HL-60/S4 treated with retinoic acid at 250 ng/mL for 4 days and 3 days (cell line): Measurements from ENCODE around the gene TAS1R3.
"Not testable (repeated sequence)": the region's sequence is repeated elsewhere in the genome, so short reads cannot be mapped to it uniquely, and the experiment has no call there.

Experiments used
- in situ Hi-C: fragments of 300-500 bp; cut with MboI; formaldehyde crosslinking; loops from 2 replicates; pipeline ENCODE4 v1.7.0; 2022; ENCODE audit warnings: low sequenced_read_pairs

Gene TAS1R3

DNA sequence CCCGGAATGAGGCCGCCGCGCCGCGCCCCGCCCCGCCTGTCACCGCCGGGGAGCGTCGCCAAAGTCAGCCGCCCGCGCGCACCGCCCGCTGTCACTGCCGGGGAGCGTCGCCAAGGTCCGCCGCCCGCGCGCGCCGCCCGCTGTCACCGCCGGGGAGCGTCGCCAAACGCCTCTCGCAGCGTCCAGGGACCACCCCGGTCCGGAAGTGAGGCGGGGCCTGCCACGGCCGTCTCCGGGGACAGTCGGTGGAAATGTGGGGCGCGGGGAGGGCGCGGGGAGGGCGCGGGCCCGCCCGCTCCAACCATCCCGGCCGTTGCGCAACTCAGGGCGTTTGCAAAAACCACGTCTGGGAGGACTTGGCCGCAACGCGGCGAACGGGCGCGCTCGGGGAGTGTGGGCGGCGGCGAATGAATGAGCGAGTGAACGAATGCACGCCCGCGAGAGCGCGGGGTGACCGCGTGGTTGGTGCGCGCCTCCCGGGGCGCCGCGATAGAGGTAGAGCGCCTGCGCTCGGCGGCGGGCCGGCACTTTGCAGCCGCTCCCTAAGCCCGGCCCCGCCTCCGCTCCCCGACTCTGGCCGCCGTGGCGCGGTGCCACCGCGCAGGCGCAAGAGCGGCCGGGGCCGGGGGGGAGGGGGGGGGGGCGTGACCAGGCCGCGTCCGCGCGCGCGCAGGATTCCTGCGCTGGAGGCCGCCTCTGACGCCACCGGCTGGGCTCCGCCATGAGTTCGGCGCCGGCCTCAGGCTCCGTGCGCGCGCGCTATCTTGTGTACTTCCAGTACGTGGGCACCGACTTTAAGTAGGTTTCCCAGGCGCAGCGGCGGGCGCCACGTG lies 22.9 kb upstream of the TAS1R3 start, which contains the start of the genes ACAP3 and PUSL1:
ACAP3 (minus strand) TSS at position 8 of the 833 bp plus-strand sequence. CDS start 115 bp downstream, outside the sequence.
PUSL1 (plus strand) TSS at position 675 of the 833 bp plus-strand sequence; CDS start at position 722, 47 bp downstream.
- in situ Hi-C loops = no loop called here

DNA sequence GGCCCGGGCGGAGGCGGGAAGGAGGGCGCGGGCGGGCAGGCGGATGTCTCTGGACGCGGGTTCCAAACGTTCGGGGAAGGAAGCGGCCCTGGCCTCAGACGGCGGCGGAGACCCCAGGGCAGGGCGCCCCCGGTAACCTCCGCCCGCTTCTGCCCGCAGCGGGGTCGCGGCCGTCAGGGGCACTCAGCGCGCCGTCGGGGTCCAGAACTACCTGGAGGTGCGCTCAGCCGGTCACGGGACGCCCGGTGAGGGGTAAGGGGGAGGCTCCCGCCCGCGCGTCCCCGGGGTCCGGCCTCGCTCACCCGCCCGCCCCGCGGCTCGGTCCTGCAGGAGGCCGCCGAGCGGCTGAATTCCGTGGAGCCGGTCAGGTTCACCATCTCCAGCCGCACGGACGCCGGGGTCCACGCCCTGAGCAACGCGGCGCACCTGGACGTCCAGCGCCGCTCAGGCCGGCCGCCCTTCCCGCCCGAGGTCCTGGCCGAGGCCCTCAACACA lies 22.3 kb upstream of the TAS1R3 start:
- in situ Hi-C loops = no loop called here

DNA sequence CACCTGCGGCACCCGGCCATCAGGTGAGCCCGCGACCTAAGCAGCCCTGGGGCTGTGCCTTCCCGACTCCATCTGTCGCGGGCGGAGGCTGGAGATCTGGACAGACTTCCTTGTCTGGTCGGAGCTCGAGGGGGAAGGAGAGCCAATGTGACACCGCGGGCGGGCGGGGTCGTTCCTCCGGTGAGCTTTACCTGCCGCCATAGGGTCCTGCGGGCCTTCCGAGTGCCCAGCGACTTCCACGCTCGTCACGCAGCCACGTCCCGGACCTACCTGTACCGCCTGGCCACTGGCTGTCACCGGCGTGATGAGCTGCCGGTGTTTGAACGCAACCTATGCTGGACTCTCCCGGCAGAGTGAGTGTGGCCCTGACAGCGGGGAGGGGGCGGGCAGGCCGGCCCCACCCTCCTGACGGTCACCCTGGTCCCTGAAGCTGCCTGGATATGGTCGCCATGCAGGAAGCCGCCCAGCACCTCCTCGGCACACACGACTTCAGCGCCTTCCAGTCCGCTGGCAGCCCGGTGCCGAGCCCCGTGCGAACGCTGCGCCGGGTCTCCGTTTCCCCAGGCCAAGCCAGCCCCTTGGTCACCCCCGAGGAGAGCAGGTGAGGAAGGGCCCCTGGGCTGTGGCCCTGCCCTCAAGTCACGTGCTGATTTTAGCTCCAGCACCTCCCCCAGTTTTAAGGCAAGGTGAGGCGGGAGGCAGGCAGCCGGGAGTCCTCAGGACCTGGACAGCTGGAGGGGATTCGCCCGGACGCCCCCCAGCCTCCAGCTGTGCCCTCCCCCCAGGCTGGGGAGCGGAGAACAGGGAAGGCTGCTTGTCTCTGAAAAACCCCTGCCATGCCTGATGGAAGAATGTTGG lies 21.6 kb upstream of the TAS1R3 start:
- in situ Hi-C loops = no loop called here

DNA sequence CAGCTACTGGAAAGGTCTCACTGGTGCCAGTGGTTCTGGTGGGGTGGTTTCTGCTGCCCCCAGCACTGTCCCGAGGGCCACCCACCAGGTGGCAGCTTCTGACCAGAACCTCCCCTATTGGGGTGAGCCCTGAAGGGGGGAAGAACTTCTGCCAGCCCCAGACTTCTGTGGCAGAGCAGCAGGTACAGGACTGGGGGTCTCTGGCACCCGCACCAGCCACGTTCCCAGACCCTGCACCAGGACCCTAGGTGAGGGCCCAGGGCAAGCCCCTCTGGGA lies 21.0 kb upstream of the TAS1R3 start:
- in situ Hi-C loops = no loop called here

DNA sequence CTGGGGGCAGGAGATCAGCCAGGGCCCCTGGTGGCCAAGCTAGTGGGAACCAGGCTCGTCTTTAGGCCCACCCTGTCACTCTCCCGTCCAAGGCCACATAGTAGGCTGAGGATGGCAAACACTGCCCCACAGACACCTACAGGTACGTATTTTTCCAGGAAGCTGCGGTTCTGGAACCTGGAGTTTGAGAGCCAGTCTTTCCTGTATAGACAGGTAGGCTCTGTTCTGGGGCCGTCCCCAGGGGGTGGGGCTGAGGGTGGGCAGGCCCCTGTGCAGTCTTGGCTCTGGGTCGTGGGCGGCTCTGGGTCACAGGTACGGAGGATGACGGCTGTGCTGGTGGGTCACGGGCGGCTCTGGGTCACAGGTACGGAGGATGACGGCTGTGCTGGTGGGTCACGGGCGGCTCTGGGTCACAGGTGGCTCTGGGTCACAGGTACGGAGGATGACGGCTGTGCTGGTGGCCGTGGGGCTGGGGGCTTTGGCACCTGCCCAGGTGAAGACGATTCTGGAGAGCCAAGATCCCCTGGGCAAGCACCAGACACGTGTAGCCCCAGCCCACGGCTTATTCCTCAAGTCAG lies 20.5 kb upstream of the TAS1R3 start:
- in situ Hi-C loops = no loop called here

DNA sequence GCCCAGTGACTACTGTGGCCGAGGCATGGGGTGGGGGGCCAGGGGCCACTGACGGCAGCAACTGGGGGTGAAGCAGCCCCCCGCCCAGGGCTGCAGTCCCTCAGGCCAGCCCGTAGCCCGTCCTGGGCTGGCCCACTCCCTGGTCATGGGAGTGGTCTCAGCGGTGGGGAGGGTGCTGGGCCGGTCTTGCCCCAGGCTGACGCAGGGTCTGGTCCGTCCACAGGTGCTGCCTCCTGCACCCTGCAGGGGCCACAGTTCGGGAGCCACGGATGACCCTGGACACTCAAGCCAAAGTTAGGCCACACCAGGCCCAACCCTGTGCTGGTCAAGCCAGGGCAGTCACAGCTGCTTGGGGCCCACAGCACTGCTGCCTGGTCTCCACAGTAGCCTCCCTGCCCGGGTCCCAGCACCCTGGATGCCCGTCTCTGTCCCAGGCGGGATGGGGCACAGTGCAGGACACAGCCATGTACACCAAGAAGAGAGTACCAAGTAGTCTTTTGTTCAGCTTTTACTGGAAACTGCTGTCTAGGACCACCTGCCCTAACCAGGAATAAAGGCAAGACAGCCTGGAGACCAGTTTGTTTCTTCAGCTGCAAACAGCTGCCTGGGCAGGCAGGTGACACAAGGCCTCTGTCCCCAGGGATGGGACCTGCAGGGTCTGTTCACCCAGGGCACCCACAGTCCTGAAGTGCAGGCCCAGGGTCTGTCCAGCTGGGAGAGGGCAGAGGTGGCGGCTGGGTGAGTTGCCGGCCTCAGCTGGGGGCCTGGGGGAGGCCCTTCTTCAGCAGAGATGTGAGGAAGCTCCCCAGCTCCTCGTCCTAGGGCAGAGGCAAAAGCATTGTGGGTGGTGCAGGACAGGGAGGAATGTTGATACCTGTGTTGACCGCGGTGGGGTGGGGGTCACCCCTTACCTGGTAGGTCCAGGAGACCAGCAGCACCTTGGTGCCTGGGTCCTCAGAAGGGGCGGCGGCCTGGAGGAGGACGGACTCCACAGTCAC lies 19.7 kb upstream of the TAS1R3 start:
- in situ Hi-C loops = no loop called here

DNA sequence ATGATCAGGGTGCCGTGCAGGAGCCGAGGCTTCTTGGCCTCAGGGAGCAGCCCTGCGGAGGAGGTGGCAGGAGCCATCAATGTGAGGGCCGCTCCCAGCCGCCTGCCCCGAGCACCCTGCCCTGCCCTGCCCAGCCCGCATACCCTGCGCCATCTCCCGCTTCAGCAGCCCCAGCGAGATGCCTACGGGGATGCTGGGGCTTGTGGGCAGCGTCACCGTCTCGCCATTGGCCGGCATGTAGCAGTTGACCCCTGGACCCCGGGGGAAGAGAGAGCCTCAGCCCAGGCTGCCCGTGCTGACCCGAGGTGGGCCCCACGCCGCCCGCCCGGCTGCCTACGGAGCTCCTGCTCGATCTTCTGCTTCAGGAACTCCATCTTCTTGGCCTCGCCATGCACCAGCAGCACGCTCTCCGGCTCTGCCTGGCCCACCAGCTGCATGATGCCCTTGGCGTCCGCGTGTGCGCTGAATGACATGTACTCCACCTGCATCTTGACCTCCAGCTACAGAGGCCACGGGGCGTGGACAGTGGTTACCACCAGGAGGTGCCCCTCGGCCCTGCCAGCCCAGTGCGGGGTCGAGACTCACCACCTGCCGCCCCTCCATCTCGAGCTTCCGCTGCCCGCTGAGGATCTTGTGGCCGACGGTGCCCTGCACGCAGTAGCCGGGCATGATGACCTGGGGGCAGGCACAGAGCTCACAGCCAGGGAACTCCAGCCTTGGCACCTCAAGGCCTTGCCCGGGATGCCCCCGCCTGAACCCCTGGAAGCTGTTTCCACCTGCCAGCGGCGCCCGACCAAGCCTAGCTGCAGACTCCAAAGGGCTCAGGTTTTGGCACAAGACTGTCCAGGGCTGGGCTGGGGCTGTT lies 18.4 kb upstream of the TAS1R3 start:
- in situ Hi-C loops = no loop called here

DNA sequence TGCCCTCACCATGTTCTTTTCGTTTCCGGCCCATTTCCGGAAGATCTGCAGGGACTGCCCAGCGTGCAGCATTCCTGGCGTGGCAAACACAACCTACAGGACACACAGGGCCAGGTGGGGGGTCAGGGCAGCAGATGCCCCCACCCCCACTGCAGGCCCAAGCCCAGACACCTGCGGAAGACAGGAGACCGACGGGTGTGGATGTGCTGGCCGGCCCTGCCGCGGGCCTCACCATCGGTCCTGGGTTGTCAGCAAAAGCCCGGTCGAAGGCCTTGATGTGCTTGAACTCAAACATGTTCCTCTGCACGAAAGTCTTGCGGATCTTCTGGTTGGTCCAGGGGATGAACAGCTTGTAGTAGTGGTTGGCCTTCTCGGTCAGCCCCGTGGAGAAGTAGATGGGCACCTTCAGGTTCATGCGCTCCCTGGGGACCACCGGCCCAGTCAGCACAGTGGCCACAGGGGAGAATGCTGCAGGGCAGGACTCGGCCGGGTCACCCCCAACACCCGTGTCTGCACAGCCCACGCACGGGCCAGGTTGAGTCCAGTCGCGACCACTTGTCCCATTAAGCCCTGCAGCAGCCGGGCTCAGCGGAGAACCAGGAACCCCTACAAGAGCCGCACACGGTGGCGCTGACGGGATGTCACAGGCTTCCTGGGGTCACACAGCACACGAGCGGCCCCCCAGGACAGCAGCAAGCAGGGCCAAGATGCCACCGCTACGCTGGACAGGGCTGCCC lies 17.4 kb upstream of the TAS1R3 start:
- in situ Hi-C loops = no loop called here

DNA sequence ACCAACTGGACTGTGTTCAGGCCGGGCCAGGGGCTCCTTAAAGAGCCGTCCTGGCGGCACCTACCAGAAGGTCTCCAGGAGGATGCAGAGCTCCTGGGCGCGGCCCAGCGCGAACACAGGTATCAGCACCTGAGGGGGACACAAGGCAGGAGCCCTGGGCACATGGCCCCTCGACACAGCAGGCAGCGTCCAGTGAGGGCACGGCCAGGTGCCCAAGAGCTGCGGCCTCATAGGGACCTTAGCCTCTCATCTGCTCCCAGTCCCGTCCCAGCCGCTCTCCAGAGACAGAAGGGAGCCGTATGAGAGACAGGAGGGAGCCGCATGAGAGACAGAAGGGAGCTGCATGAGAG lies 16.9 kb upstream of the TAS1R3 start:
- in situ Hi-C loops = no loop called here

DNA sequence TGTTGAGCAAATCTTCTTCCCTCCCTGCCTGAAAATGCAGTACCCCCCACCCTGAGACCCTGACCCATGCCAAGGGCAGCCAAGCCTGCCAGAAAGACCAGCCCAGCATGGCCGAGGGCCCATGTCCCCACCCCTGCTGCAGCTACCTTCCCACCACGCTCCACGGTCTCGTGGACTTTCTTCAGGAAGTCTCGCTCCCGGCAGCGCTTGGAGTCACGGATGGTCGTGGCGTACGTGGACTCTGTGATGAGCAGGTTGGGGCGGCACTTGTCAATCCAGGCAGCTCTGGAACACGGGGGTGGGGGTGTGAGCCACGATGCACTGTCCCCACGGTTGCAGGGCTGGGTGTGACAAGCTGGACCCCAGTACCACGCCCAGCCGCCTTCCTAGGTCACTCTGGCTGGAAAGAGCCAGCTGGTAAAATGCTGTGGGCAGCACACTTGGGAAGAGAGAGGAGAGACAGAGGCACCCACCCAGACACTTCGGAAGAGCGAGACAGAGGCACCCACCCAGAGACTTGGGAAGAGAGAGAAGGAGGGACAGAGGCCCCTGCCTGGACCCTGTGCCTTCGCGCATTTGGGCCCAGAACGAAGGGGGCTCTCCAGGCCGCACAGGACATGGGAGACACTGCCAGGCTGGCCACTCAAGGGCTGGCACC lies 16.3 kb upstream of the TAS1R3 start:
- in situ Hi-C loops = no loop called here

DNA sequence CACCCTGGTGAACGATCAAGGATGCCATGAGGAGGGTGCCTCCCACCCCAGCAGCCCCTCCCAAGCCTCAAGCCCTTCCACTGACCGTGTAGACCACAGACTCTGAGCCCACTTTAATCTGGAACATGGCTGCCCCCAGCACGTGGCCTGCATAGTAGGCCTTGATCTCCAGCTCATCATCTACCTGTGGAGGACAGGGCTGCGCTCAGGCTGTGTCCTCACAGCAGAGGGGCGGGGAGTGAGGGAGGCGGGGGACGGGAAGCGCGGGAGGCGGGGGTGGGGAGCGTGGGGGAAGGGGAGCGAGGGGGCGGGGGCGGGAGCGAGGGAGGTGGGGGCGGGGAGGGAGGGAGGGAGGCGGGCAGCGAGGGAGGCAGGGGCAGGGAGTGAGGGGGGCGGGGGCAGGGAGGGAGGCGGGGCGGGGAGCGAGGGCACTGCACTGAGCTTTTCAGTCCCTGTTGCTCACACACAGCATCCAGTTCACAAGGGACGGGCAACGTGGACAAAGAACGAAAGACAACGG lies 15.6 kb upstream of the TAS1R3 start:
- in situ Hi-C loops = no loop called here

DNA sequence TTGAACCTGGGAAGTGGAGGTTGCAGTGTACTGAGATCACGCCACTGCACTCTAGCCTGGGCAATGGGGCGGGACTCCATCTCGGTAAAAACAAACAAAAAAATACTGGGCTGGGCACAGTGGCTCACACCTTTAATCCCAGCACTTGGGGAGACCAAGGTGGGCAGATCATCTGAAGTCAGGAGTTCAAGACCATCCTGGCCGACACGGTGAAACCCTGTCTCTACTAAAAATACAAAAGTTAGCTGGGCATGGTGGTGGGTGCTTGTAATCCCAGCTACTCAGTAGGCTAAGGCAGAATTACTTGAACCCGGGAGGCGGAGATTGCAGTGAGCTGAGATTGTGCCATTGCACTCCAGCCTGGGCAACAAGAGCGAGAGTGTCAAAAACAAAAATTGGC lies 14.9 kb upstream of the TAS1R3 start:
- in situ Hi-C loops = not testable (repeated sequence)

DNA sequence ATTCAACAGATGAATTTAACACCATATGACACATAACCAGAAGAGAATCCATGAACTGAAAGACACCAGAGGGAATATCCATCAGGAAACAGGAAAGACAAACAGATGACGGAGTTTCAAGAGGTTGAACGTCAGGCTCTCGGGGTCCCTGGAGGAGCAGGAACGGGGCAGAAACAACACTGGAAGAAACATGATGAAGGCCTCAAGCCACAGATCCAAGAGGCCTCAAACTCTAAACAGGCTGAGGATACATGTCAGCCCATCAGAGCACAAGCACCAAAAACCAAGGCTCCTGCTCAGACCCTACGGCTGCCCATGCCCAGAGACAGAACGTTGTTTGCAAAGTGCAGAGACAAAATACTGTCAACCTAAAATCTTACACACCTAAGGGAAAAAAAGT lies 13.7 kb upstream of the TAS1R3 start:
- in situ Hi-C loops = no loop called here

DNA sequence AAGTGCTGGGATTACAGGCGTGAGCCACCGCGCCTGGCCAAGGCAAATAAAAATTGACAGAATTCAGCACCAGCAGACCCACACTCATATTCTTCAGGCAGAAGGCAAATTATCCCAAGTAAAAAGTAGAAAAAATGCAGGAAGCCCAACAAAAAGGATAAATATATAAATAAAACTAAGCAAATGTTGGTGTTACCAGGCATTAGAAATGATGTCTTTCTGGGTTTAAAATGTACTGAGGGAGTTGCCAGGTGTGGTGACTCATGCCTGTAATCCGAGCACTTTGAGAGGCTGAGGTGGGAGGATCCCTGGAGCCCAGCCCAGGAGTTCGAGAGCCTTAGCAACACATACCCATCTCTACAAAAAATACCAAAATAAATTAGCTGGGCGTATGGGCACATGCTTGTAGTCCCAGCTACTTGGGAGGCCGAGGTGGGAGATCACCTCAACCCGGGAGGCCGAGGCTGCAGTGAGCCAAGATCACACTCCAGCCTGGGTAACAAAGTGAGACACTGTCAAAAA lies 12.9 kb upstream of the TAS1R3 start:
- in situ Hi-C loops = no loop called here

DNA sequence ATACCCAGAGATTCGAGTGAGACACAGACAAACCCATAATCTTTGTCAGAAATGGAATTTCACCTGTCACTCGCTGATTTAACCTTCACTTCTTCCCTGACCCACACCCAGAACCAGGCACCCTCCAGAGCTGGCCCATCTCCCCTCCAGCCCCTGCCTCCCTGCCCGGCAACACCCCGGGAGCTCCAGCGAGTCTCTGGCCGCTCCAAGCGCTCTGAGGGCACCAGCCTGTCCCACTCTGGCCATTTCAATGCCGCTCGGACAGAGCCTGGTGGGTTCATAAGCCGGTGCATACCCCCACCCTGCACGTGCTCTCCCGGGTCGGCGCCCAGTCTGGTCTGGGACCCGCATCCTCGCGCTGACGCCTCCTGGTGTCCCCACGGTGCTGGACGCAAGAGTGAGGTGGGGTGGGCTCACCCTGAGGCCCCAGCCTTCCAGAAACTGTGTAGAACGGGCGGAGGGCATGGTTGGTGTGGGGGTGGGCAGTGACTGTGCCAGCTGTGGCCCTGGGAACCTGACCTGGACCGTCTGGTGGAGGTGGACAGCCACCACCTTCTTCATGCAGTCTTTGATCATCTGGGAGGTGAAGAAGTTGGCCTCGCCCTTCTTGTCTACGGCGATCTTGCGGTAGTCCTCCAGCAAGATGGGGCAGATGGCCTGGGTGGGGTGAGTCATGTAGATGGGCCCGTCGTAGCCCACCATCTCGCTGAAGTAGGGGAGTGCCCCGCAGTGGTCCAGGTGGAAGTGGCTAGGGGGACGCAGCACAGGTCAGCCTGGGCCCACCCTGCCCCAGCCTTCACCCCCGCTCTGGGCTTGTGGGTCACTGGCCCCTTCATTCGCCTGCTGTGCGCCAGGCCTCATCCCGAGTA lies 12.1 kb upstream of the TAS1R3 start:
- in situ Hi-C loops = no loop called here

DNA sequence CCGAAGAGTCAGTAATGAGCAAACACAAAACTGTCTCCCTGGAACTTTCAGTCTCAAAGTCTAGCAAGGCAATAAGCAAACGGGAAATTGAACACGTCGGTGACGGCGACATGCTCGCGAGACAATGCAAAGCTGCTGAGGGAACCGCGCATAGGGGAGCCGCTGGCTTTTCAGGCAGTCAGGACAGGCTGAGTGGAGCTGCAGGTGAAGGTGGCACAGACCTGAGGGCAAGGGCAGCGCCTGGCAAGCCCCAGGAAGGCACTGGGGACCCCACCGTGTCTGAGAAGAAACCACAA lies 11.5 kb upstream of the TAS1R3 start:
- in situ Hi-C loops = no loop called here
